Measurements from ENCODE around the gene CNNM3.
"Not testable (repeated sequence)": the region's sequence is repeated elsewhere in the genome, so short reads cannot be mapped to it uniquely, and the experiment has no call there.

Gene CNNM3

GRCh38 chr2:96799623-96799935 is 16.5 kb upstream of the CNNM3 start:
- no peak for DNase-seq (ENCODE audit: low spot score)

GRCh38 chr2:96800061-96801004 is 15.7 kb upstream of the CNNM3 start:
- no peak for DNase-seq (ENCODE audit: low spot score)

- DNase-seq (ENCODE audit: low spot score) = peak; percentile 86
Observed at GRCh38 chr2:96801005-96801785, 14.9 kb upstream of the CNNM3 start.

- DNase-seq (ENCODE audit: low spot score) = peak; percentile 45
Observed at GRCh38 chr2:96801786-96802595, 14.1 kb upstream of the CNNM3 start.

- no peak for DNase-seq (ENCODE audit: low spot score)
Observed at GRCh38 chr2:96802721-96803120, 13.3 kb upstream of the CNNM3 start.

- DNase-seq (ENCODE audit: low spot score) = no peak
Observed at GRCh38 chr2:96804986-96805385, 11.1 kb upstream of the CNNM3 start.

GRCh38 chr2:96805946-96806345 is 10.1 kb upstream of the CNNM3 start:
- not testable (repeated sequence) for DNase-seq (ENCODE audit: low spot score)

- peak; percentile 66 for DNase-seq (ENCODE audit: low spot score)
Observed at GRCh38 chr2:96806468-96807126, 9.5 kb upstream of the CNNM3 start.

- DNase-seq (ENCODE audit: low spot score) = no peak
Observed at GRCh38 chr2:96807127-96807471, 9.0 kb upstream of the CNNM3 start.

GRCh38 chr2:96808176-96808837 is 7.8 kb upstream of the CNNM3 start:
- DNase-seq (ENCODE audit: low spot score) = no peak

GRCh38 chr2:96809216-96809882 is 6.7 kb upstream of the CNNM3 start:
- DNase-seq (ENCODE audit: low spot score) = no peak

- DNase-seq (ENCODE audit: low spot score) = no peak
Observed at GRCh38 chr2:96809951-96810782, 5.9 kb upstream of the CNNM3 start.

- no peak for DNase-seq (ENCODE audit: low spot score)
Observed at GRCh38 chr2:96810783-96811192, 5.3 kb upstream of the CNNM3 start.

- no peak for DNase-seq (ENCODE audit: low spot score)
Observed at GRCh38 chr2:96811917-96812316, 4.2 kb upstream of the CNNM3 start.

GRCh38 chr2:96813656-96814055 is 2.4 kb upstream of the CNNM3 start:
- DNase-seq (ENCODE audit: low spot score) = no peak

GRCh38 chr2:96815326-96816126 is 542 bp upstream of the CNNM3 start:
- peak; percentile 46 for DNase-seq (ENCODE audit: low spot score)

- no peak for DNase-seq (ENCODE audit: low spot score)
Observed at GRCh38 chr2:96816836-96817702, 1.0 kb downstream of the CNNM3 start.

- no peak for DNase-seq (ENCODE audit: low spot score)
Observed at GRCh38 chr2:96817882-96818281, 1.8 kb downstream of the CNNM3 start.

All from germinal center (tissue), 1 donor.